GM12878 (cell line): ENCODE data around the gene RHOG. TPM values are rescaled to one million over a fixed set of nuclear protein-coding genes. Genes with fewer than 3 reads are reported as not detected.

Source experiments
- ATAC-seq: fragments of 200-7000 bp; cut with Tn5 transposase; 3 replicates; pipeline ENCODE4 v1.9.1; 2020; ENCODE audit warnings: mild to moderate bottlenecking, moderate library complexity
- BruUV-seq: library from RNA; stranded (reverse); fragments of 400-500 nt; replicated peaks from 2 replicates; lab custom pipeline; 2021; lab: Mats Ljungman, UMichigan
- CTCF ChIA-PET: fragments of 300-600 bp; sonication (Branson Sonifier 250); formaldehyde crosslinking; extraction: SDS; loops from one replicate; lab custom pipeline; 2021; ENCODE audit warnings: inconsistent platforms; lab: Yijun Ruan, JAX
- POLR2A ChIA-PET: fragments of 350-600 bp; formaldehyde crosslinking; extraction: SDS; loops from one replicate; lab custom pipeline; 2021; ENCODE audit warnings: inconsistent platforms; lab: Charles Lee
- RAD21 ChIA-PET: fragments of 300-600 bp; sonication (Branson Sonifier 250); formaldehyde crosslinking; loops from one replicate; lab custom pipeline; 2023; ENCODE audit warnings: antibody characterized with exemption; ENCODE audit not compliant: unreplicated experiment; lab: Charles Lee
- SMC1A ChIA-PET: fragments of 300-600 bp; sonication (Branson Sonifier 250); formaldehyde crosslinking; loops from one replicate; lab custom pipeline; 2023; ENCODE audit not compliant: unreplicated experiment, uncharacterized antibody; lab: Charles Lee
- DNase-seq: peaks from one replicate; pipeline ENCODE4 v3.0.0-alpha.2; 2011; ENCODE audit warnings: low read depth, low spot score
- FAIRE-seq: peaks from 3 replicates; lab custom pipeline; 2011; peaks lifted over from hg19 to GRCh38; lab: Jason Lieb, UNC
- H2AFZ ChIP-seq: 2 replicates; pipeline ENCODE4 v1.6.0; 2011; ENCODE audit warnings: low read depth, low read length, control low read depth; ENCODE audit not compliant: control insufficient read depth
- H3K27ac ChIP-seq: 2 replicates; pipeline ENCODE4 v1.5.1; 2011; ENCODE audit warnings: control low read depth; ENCODE audit not compliant: control insufficient read depth, insufficient read depth
- H3K27me3 ChIP-seq, 2 experiments: replicated peaks in 1 of 2; 2 replicates each; pipeline versions ENCODE4 v1.6.0 to v1.6.1; 2011; ENCODE audit warnings: low read length in 1 of 2; ENCODE audit not compliant: control insufficient read depth in 2 of 2, insufficient read depth in 2 of 2
- H3K36me3 ChIP-seq, 2 experiments: 2 replicates each; pipeline ENCODE4 v1.5.1; 2011; ENCODE audit warnings: low read length in 1 of 2; ENCODE audit not compliant: control insufficient read depth in 2 of 2, insufficient read depth in 2 of 2
- H3K4me1 ChIP-seq: 2 replicates; pipeline ENCODE4 v1.6.1; 2011; ENCODE audit warnings: mild to moderate bottlenecking, low read length, moderate library complexity, mixed read lengths; ENCODE audit not compliant: control insufficient read depth, insufficient read depth
- H3K4me2 ChIP-seq: 2 replicates; pipeline ENCODE4 v1.6.0; 2011; ENCODE audit warnings: control low read depth; ENCODE audit not compliant: control insufficient read depth, insufficient read depth
- H3K4me3 ChIP-seq: fragments of 200-600 bp; sonication (generic); 2 replicates; pipeline ENCODE4 v1.5.1; 2016
- H3K79me2 ChIP-seq: 2 replicates; pipeline ENCODE4 v1.6.0; 2011; ENCODE audit warnings: low read length; ENCODE audit not compliant: control insufficient read depth, insufficient read depth
- H3K9ac ChIP-seq: 2 replicates; pipeline ENCODE4 v1.8.0; 2011; ENCODE audit warnings: low read length, control low read depth, mixed read lengths; ENCODE audit not compliant: control insufficient read depth, insufficient read depth
- H3K9me3 ChIP-seq: replicated peaks from 3 replicates; pipeline ENCODE4 v1.5.1; 2011; ENCODE audit warnings: mild to moderate bottlenecking, low read length; ENCODE audit not compliant: control insufficient read depth, insufficient read depth
- H4K20me1 ChIP-seq: 2 replicates; pipeline ENCODE4 v1.6.0; 2011; ENCODE audit not compliant: control insufficient read depth, insufficient read depth
- BCL3 ChIP-seq: IDR thresholded peaks from 2 replicates; pipeline ENCODE4 v1.6.1; 2011; ENCODE audit warnings: borderline replicate concordance, low read depth, mild to moderate bottlenecking, moderate library complexity, low read length; ENCODE audit not compliant: insufficient read depth, poor library complexity, severe bottlenecking
- BHLHE40 ChIP-seq, 2 experiments: fragments of 450-650 bp in 1 of 2; IDR thresholded peaks; 2 replicates each; pipeline ENCODE4 v1.6.1; 2011 to 2017; ENCODE audit warnings: low read depth in 2 of 2, borderline replicate concordance in 1 of 2, improper control_type of control experiment in 1 of 2, low read length in 1 of 2, mild to moderate bottlenecking in 1 of 2
- IRF5 ChIP-seq: fragments of 450-650 bp; IDR thresholded peaks from 2 replicates; pipeline ENCODE4 v1.6.1; 2017; ENCODE audit warnings: borderline replicate concordance
- NBN ChIP-seq: fragments of 450-650 bp; IDR thresholded peaks from 2 replicates; pipeline ENCODE4 v1.6.1; 2016
- RB1 ChIP-seq: fragments of 450-650 bp; formaldehyde crosslinking; IDR thresholded peaks from 2 replicates; pipeline ENCODE4 v1.6.1; 2017; ENCODE audit warnings: mild to moderate bottlenecking, borderline replicate concordance
- SIN3A ChIP-seq: IDR thresholded peaks from 2 replicates; pipeline ENCODE4 v1.6.1; 2012; ENCODE audit warnings: low read depth, low read length, improper control_type of control experiment
- SIX5 ChIP-seq: IDR thresholded peaks from 2 replicates; pipeline ENCODE4 v1.6.1; 2011; ENCODE audit warnings: mild to moderate bottlenecking, low read depth, low read length, moderate library complexity; ENCODE audit not compliant: severe bottlenecking
- ZNF622 ChIP-seq: fragments of 450-650 bp; IDR thresholded peaks from 2 replicates; pipeline ENCODE4 v1.6.1; 2017; ENCODE audit warnings: mild to moderate bottlenecking, inconsistent platforms
- WGBS: methylation state at CpG from one replicate; pipeline ENCODE4 v1.1.6; 2016; ENCODE audit warnings: low lambda C conversion rate; ENCODE audit not compliant: insufficient replicate concordance, insufficient coverage; ENCODE audit errors: missing lambda C conversion rate; 5-methylcytosine and 5-hydroxymethylcytosine counted together
- in situ Hi-C: fragments of 300-500 bp; cut with MboI; formaldehyde crosslinking; loops from 9 replicates; pipeline ENCODE4 v1.14.3; 2018; ENCODE audit warnings: mixed read lengths
- intact Hi-C: fragments of 100-400 bp; cut with micrococcal nuclease; formaldehyde crosslinking; loops from one replicate; pipeline ENCODE4 v1.14.2; 2022; ENCODE audit not compliant: unreplicated experiment
- polyA plus RNA-seq, 11 experiments: library from polyadenylated mRNA; depleted of rRNA in 4 of 11; unstranded in 6 of 11; stranded (reverse) in 5 of 11; fragments of >200 nt; fragmentation: Nextera tagmentation in 4 of 11; fragmentation: Illumina TruSeq in 1 of 11; extraction: Ambion mirVana in 4 of 11; extraction: Trizol in 1 of 11; gene quantifications; 1 replicate in 1 of 11; 2 replicates in 10 of 11; pipeline versions ENCODE4 v1.2.1 to v1.2.3, GENCODE V29; 2011 to 2016; ENCODE audit warnings: inconsistent platforms in 2 of 11, missing spikeins in 2 of 11, low read depth in 1 of 11
- total RNA-seq, 4 experiments: library from RNA; depleted of rRNA in 3 of 4; stranded (reverse); fragments of >200 nt in 3 of 4; fragmentation: Illumina TruSeq in 1 of 4; extraction: Trizol in 1 of 4; gene quantifications; 2 replicates each; pipeline versions ENCODE4 v1.2.1 to v1.2.3, GENCODE V29; 2013 to 2021

The RHOG gene
- total and polyA plus RNA-seq, 10 of the 15 experiments (the other 5 are each of a cell fraction or from before 2014, with no cell fraction given), result 16.0 to 172 (median 94.8) TPM

GRCh38 chr11:3802011-3802790 lies 38.6 kb downstream of the RHOG start:
- H3K27me3 ChIP-seq, result no peaks in the 10 kb centered on the region
- ChIA-PET SMC1A (no interaction called here), CTCF (no interaction called here), RAD21 (no interaction called here), POLR2A (no interaction called here)
- intact Hi-C loops, result no loop called here
- no peaks in the 10 kb centered on the region for H4K20me1 ChIP-seq
- no peak overlapping the region for H3K27ac ChIP-seq
- no peaks in the 10 kb centered on the region; the same call in 1 of the 2 replicates for H3K4me1 ChIP-seq
- no peak for ATAC-seq
- 82% methylated on average over 4 of the region's 4 CpGs for WGBS
- no peak overlapping the region for H2AFZ ChIP-seq
- no peak overlapping the region for H3K4me3 ChIP-seq
- no peak for FAIRE-seq
- H3K9me3 ChIP-seq, result no peaks in the 10 kb centered on the region
- in situ Hi-C loops, result no loop called here
- TF ChIP-seq NBN (no peak), ZNF622 (no peak), SIN3A (no peak), SIX5 (no peak), BCL3 (no peak), IRF5 (no peak), RB1 (no peak), BHLHE40 (IDR thresholded peaks at IDR 0.05; ENCODE audit: borderline replicate concordance in 1 of 2, low read depth in 2 of 2, low read length in 1 of 2) (no peak)
- H3K4me2 ChIP-seq, result no peak overlapping the region
- no TSS peak for BruUV-seq
- no peak for DNase-seq
- peaks cover 8% of the 10 kb centered on the region for H3K79me2 ChIP-seq
- H3K36me3 ChIP-seq, result no peaks in the 10 kb centered on the region
- no peak overlapping the region for H3K9ac ChIP-seq
